ENCODE results near the gene ACACA. TPM values are rescaled to one million over a fixed set of nuclear protein-coding genes. Genes with fewer than 3 reads are reported as not detected.

The ACACA gene
- total RNA-seq, 1 donor from 2014 or later, result 122 TPM

GRCh38 chr17:37138571-37139120 is 268.0 kb downstream of the ACACA start:
- Mint-ChIP-seq H3K4me1 (no peaks in the 10 kb centered on the region), H3K9me3 (no peaks in the 10 kb centered on the region), H3K27ac (no peak overlapping the region), H3K4me3 (no peak overlapping the region), H3K36me3 (ENCODE audit: low read depth) (peaks cover 15% of the 10 kb centered on the region), H3K27me3 (no peaks in the 10 kb centered on the region)
- intact Hi-C loops (cut with micrococcal nuclease), result no loop called here
- no peak for DNase-seq

GRCh38 chr17:37137906-37138514 is 268.6 kb downstream of the ACACA start:
- Mint-ChIP-seq H3K4me3 (no peak overlapping the region), H3K4me1 (no peaks in the 10 kb centered on the region), H3K27ac (no peak overlapping the region), H3K27me3 (no peaks in the 10 kb centered on the region), H3K9me3 (no peaks in the 10 kb centered on the region), H3K36me3 (ENCODE audit: low read depth) (peaks cover 15% of the 10 kb centered on the region)
- DNase-seq, result no peak
- intact Hi-C loops (cut with micrococcal nuclease), result no loop called here

- intact Hi-C loops (cut with micrococcal nuclease), result no loop called here
- no peaks in the 10 kb centered on the region for H3K9me3 Mint-ChIP-seq
- no peak overlapping the region for H3K4me3 Mint-ChIP-seq
- no peaks in the 10 kb centered on the region for H3K4me1 Mint-ChIP-seq
- H3K27me3 Mint-ChIP-seq, result no peaks in the 10 kb centered on the region
- DNase-seq, result no peak
- H3K27ac Mint-ChIP-seq, result no peak overlapping the region
- peaks cover 15% of the 10 kb centered on the region for H3K36me3 Mint-ChIP-seq (ENCODE audit: low read depth)
These were observed 269.5 kb downstream of the ACACA start for GRCh38 chr17:37137070-37137610.

GRCh38 chr17:37135576-37135975 is 271.1 kb downstream of the ACACA start:
- Mint-ChIP-seq H3K4me1 (no peaks in the 10 kb centered on the region), H3K27ac (no peak overlapping the region), H3K4me3 (no peak overlapping the region), H3K9me3 (no peaks in the 10 kb centered on the region), H3K27me3 (no peaks in the 10 kb centered on the region), H3K36me3 (ENCODE audit: low read depth) (peaks cover 17% of the 10 kb centered on the region)
- intact Hi-C loops (cut with micrococcal nuclease), result no loop called here
- DNase-seq, result no peak

- intact Hi-C loops (cut with micrococcal nuclease), result no loop called here
- peaks cover 22% of the 10 kb centered on the region for H3K36me3 Mint-ChIP-seq (ENCODE audit: low read depth)
- no peak overlapping the region for H3K27ac Mint-ChIP-seq
- DNase-seq, result no peak
- H3K4me3 Mint-ChIP-seq, result no peak overlapping the region
- H3K27me3 Mint-ChIP-seq, result no peaks in the 10 kb centered on the region
- H3K9me3 Mint-ChIP-seq, result no peaks in the 10 kb centered on the region
- H3K4me1 Mint-ChIP-seq, result no peaks in the 10 kb centered on the region
These were observed 272.6 kb downstream of the ACACA start for GRCh38 chr17:37134050-37134449.

- Mint-ChIP-seq H3K4me1 (no peaks in the 10 kb centered on the region), H3K9me3 (no peaks in the 10 kb centered on the region), H3K4me3 (no peak overlapping the region), H3K27ac (no peak overlapping the region), H3K36me3 (ENCODE audit: low read depth) (peaks cover 20% of the 10 kb centered on the region), H3K27me3 (no peaks in the 10 kb centered on the region)
- no peak for DNase-seq
- intact Hi-C loops (cut with micrococcal nuclease), result no loop called here
These were observed 273.5 kb downstream of the ACACA start for GRCh38 chr17:37133136-37133535.

GRCh38 chr17:37131669-37132611 is 274.7 kb downstream of the ACACA start:
- H3K36me3 Mint-ChIP-seq (ENCODE audit: low read depth), result peaks cover 22% of the 10 kb centered on the region
- no peaks in the 10 kb centered on the region for H3K9me3 Mint-ChIP-seq
- no peak overlapping the region for H3K27ac Mint-ChIP-seq
- no peaks in the 10 kb centered on the region for H3K4me1 Mint-ChIP-seq
- intact Hi-C loops (cut with micrococcal nuclease), result no loop called here
- no peaks in the 10 kb centered on the region for H3K27me3 Mint-ChIP-seq
- no peak overlapping the region for H3K4me3 Mint-ChIP-seq
- DNase-seq, result no peak

GRCh38 chr17:37130984-37131446 is 275.6 kb downstream of the ACACA start:
- Mint-ChIP-seq H3K27me3 (no peaks in the 10 kb centered on the region), H3K9me3 (no peaks in the 10 kb centered on the region), H3K4me3 (no peak overlapping the region), H3K27ac (no peak overlapping the region), H3K4me1 (no peaks in the 10 kb centered on the region), H3K36me3 (ENCODE audit: low read depth) (peaks cover 27% of the 10 kb centered on the region)
- intact Hi-C loops (cut with micrococcal nuclease), result no loop called here
- DNase-seq, result no peak

- Mint-ChIP-seq H3K4me1 (no peaks in the 10 kb centered on the region), H3K36me3 (ENCODE audit: low read depth) (peaks cover 50% of the 10 kb centered on the region), H3K9me3 (no peaks in the 10 kb centered on the region), H3K27me3 (no peaks in the 10 kb centered on the region), H3K4me3 (no peak overlapping the region), H3K27ac (no peak overlapping the region)
- intact Hi-C loops (cut with micrococcal nuclease), result no loop called here
- DNase-seq, result no peak
These were observed 281.8 kb downstream of the ACACA start for GRCh38 chr17:37124821-37125173.

GRCh38 chr17:37123941-37124820 is 282.5 kb downstream of the ACACA start:
- Mint-ChIP-seq H3K4me3 (no peak overlapping the region), H3K4me1 (no peaks in the 10 kb centered on the region), H3K36me3 (ENCODE audit: low read depth) (peaks cover 46% of the 10 kb centered on the region), H3K27me3 (no peaks in the 10 kb centered on the region), H3K9me3 (no peaks in the 10 kb centered on the region), H3K27ac (no peak overlapping the region)
- intact Hi-C loops (cut with micrococcal nuclease), result no loop called here
- DNase-seq, result no peak

GRCh38 chr17:37123386-37123785 is 283.2 kb downstream of the ACACA start:
- H3K27me3 Mint-ChIP-seq, result no peaks in the 10 kb centered on the region
- peaks cover 48% of the 10 kb centered on the region for H3K36me3 Mint-ChIP-seq (ENCODE audit: low read depth)
- intact Hi-C loops (cut with micrococcal nuclease), result no loop called here
- no peaks in the 10 kb centered on the region for H3K9me3 Mint-ChIP-seq
- DNase-seq, result no peak
- H3K27ac Mint-ChIP-seq, result no peak overlapping the region
- no peak overlapping the region for H3K4me3 Mint-ChIP-seq
- peaks cover 2% of the 10 kb centered on the region for H3K4me1 Mint-ChIP-seq

GRCh38 chr17:37121616-37122015 is 285.0 kb downstream of the ACACA start:
- H3K9me3 Mint-ChIP-seq, result no peaks in the 10 kb centered on the region
- no peak for DNase-seq
- peaks cover 4% of the 10 kb centered on the region for H3K4me1 Mint-ChIP-seq
- peaks cover 43% of the 10 kb centered on the region for H3K36me3 Mint-ChIP-seq (ENCODE audit: low read depth)
- H3K4me3 Mint-ChIP-seq, result no peak overlapping the region
- H3K27ac Mint-ChIP-seq, result no peak overlapping the region
- intact Hi-C loops (cut with micrococcal nuclease), result no loop called here
- no peaks in the 10 kb centered on the region for H3K27me3 Mint-ChIP-seq

GRCh38 chr17:37118366-37119137 is 288.1 kb downstream of the ACACA start:
- no peaks in the 10 kb centered on the region for H3K9me3 Mint-ChIP-seq
- DNase-seq, result no peak
- no peaks in the 10 kb centered on the region for H3K27me3 Mint-ChIP-seq
- no peak overlapping the region for H3K4me3 Mint-ChIP-seq
- intact Hi-C loops (cut with micrococcal nuclease), result no loop called here
- H3K36me3 Mint-ChIP-seq (ENCODE audit: low read depth), result peaks cover 32% of the 10 kb centered on the region
- no peak overlapping the region for H3K27ac Mint-ChIP-seq
- H3K4me1 Mint-ChIP-seq, result peaks cover 4% of the 10 kb centered on the region

Measured in activated CD4-positive, alpha-beta T cell treated with anti-CD3 and anti-CD28 coated beads, Interleukin-2, amount 10 ng/mL, durations not matched to agents 24 days and 14 days (primary cell).